Limb (tissue), 2 donors: ENCODE results near the gene CRB2.
"Not testable (repeated sequence)": the region's sequence is repeated elsewhere in the genome, so short reads cannot be mapped to it uniquely, and the experiment has no call there.

Source experiments
- DNase-seq, 2 donors: peaks; one replicate each; pipeline ENCODE4 v3.0.0-alpha.2; 2016; ENCODE audit errors: extremely low spot score in 2 of 2

Gene CRB2

DNA sequence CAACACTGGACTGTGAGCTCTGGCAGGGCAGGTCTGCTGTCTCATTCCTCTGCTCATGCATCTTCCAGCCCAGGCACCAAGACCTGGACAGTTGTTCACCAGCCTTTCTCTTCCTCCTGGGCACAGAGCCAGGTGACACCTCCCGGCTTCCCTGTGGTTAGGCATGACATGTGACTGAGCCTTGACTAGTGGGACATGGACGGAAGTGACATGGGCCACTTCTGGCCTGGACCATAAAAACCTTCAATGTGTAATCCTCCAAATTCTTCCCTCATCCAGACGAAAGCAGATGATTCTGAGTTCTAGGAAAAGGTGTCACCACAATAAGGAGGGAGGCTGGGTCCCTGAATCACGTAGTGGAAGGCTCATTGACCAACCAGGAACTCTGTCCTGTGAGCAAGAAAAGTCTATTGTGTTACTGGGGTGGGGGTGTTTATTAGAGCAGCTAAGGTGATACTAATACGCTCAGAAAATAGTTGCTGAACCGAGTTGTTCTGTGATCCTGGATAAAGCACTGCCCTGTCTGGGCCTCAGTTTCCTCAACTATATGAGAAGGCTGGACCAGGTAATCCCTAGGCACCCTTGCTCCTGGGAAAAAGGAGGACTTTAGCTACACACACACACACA, 26.6 kb upstream of the CRB2 start:
- DNase-seq: no peak

DNA sequence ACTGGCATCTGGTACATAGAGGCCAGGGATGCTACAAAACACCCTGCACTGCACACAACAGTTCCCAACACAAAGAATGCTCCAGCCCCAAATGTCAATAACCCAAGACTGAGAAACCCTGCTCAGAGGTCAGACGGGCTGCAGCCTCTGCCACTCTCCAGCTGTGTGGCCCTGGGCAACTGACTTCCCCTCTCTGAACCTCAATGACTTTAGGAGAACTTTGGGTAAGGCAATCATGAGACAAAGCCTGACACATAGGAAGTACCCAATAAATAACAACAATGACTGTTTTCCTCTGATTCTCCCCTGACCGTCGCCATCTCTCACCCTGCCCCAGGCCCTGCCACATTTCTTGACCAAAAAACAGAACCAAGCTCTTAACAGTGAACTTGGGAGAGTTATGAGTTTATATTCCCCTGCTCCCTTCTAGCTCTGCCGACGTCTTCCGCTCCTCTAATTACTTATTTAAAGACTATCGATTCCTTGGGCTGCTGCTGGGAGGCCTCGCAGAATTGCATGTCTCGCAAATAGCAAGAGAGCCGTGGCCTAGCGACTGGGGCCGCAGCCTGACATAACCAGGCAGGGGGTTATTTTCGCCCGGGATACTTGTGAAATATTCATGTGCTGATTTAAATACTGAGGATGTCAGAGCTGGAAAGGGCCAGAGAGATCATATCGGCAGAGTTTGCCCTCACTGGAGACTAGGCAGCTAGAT, 24.5 kb upstream of the CRB2 start:
- no peak for DNase-seq

DNA sequence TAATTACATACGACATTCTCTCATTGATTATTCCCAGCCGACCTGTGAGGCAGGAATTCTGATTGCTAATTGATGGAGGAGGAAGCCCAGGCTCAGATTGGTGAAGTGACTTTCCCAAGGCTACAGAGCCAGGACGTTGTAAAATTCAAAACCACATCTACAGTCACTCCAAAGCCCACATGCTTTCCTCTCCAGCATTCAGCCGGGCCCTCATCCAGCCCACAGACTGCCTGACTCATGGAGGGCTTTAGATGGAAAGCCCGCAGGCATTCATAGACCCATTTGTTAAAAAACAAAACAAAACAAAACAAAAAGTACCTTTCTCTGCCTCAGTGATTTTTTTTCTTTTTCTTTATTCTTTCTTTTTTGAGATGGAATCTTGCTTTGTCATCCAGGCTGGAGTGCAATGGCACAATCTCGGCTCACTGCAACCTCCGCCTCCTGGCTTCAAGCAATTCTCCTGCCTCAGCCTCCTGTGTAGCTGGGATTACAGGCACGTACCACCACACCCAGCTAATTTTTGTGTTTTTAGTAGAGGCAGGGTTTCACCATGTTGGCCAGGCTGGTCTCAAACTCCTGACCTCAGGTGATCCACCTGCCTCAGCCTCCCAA, 22.8 kb upstream of the CRB2 start:
- DNase-seq: not testable (repeated sequence)

- no peak for DNase-seq
Measured at GRCh38 chr9:123334639-123335038, 21.4 kb upstream of the CRB2 start.

GRCh38 chr9:123335193-123335985, 20.6 kb upstream of the CRB2 start:
- DNase-seq: peak in 1 of 2 donors; percentile 44

GRCh38 chr9:123335986-123336329, 20.0 kb upstream of the CRB2 start:
- DNase-seq: no peak

DNA sequence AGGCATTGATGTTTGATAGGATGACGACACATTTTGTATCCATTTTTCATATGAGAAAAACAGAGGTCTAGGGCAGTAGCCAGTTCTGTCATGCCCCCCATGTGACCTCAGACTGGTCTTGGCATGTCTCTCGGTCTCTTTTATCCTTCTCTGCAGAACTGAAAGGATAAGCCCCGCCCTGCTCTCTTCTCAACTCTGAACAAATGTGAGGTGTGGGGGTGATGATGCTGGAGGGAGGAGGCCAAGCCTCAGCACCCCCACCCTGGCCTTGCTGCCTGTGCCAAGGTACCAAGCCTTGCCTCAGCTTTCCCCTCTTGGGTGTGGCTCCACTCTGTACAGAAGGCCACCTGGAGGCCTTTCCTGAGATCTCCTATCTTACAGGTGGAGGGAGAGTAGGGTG, 19.5 kb upstream of the CRB2 start:
- no peak for DNase-seq

DNA sequence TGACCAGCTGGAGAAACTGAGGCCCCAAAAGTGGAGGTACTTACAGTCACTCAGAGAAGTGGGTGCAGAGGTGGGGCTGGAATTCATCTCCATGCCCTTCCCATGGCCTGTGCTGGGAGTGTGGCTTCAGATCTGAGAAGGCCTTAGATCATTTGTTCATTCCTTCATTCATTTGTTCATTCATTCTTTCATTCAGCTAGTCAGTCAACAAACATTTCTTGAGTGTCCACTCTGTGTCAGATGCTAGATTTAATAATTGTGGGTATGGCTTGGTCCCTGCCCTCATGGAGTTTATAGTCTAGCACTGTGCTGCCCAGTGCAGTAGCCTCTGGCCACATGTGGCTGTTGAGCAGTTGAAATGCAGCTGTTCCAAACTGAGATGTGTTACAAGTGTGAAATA, 19.0 kb upstream of the CRB2 start:
- DNase-seq: no peak

DNA sequence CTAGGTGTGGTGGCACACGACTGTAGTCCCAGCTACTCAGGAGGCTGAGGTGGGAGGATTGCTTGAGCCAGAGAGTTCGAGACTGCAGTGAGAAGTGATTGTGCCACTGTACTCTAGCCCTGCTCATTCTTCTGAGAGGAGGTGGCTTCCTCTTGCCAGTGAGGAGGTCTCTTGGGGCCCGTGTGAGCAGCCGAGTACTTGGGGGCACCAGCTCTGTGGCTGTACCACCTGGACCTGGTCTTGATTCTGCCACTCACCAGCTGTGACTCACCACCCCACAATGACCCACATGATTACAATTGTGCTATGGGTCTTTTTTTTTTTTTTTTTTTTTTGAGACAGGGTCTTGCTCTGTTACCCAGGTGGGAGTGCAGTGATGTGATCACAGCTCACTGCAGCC, 18.0 kb upstream of the CRB2 start:
- DNase-seq: no peak

DNA sequence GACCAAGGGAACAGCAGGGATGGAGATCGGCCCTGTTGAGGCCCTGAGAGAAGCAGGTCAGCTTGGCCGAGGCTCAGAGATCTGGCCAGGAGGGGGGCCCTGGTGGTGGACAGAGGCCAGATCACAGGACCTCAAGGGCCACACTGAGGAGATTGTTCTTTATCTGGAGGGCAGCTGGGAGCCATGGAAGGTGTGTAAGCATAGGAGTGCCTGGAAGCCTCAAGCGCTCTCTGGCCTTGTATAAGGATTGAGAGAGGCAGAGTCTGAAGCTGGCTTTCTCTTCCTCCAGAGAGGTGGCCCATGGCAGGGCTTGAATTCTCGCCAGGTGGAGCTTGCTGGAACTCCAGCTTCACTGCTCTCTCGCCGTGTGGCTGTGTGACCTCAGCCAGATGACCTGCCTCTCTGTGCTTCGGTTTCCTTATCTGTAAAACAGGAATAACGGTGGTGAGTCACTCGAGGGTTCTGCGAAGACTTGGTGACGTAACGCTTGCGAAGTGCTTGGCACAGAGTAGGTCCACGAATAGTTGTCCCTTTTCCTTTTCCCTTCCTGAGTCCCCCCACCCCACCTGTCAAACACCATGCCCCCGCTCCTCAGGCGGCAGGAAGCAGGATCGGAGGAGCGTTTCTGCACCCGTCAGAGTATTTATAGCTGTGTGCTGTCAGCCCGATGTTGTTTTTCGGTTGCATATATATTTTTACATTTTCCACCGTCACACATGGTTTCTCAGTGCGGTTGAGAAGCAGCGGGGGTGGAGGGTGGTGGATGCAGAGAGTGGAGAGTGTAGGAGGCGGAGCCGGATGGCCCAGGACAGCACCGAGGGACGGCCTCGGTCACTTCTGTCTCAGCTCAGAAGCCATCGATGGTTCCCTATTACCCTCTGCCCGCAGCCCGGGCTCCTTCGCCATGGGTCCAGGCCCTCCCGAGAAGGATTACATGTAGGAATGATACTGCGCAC, 17.0 kb upstream of the CRB2 start:
- no peak for DNase-seq

- DNase-seq: no peak
Measured at GRCh38 chr9:123339666-123340510, 16.1 kb upstream of the CRB2 start.

DNA sequence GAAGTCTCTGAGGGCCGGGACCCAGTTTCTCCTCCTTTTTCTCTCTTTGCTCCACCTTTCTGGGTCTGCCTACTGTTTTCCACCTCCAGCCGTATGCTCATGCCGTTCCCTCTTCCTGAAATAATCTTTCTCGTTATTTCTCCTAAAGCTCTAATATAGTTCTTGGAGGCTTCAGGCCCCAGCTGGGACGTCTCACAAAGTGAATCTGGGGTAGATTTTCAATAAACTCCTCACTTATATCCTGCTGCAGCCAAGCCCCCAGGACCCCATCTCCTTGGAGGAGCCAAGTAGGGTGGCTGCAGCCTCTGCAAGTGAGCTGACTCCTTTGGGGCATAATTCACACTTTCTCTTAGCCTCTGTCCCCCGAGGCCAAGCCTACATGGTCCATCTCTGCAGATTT, 14.2 kb upstream of the CRB2 start:
- DNase-seq: no peak

DNA sequence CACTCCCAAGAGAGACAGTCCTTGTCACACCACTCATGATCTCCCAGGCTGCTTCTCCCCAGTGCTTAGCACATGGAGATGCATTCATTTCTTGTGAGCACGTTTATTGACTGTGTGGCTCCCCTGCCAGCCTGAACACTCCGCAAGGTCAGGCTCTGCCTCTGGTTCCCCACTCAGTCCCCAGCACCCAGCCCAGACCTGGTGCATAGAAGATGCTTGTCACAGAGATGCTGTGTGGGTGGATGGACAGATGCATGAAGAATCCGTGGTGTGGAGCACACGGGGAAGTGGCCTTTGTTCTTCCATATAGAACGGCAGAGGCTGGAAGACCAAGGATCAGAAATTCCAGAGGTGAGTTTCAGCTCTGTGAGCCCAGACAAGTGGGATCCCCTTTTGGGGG, 13.8 kb upstream of the CRB2 start:
- no peak for DNase-seq

DNA sequence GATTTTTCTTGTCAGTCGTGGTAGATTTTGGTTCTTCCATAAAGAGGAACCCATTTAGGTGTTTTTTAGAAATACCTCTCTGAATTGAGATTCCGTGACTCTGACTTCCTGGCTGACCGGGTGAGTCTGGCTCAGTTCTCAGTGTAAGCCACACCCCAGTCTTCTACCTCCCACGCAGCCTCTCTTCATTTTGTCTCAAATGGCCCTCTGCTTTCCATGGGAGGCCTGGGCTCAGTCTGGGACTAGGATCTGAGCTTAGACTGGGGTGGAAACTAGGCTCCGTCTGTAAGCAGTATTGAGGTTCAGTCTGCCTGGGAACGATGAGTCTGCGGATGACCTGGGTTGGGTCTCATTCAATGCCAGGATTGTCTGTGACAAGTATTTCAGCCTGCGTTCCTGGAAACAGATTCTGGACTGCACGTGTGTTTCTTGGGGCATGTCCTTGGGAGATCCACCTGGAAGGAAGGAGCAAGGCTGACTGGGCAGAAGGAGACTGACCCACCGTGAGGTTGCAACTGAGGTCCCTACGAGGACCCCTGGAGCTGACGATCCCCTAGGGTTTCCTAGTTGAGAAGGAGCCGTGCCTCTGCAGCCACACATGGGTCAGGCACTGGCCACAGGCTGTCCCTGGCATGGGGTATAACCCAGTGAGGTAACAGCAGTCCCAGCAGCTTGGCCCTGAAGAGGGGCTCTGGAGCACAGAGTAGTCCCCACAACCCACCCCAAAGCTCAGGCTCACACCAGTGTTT, 12.4 kb upstream of the CRB2 start:
- DNase-seq: no peak

GRCh38 chr9:123344192-123344949, 11.6 kb upstream of the CRB2 start:
- DNase-seq: no peak

DNA sequence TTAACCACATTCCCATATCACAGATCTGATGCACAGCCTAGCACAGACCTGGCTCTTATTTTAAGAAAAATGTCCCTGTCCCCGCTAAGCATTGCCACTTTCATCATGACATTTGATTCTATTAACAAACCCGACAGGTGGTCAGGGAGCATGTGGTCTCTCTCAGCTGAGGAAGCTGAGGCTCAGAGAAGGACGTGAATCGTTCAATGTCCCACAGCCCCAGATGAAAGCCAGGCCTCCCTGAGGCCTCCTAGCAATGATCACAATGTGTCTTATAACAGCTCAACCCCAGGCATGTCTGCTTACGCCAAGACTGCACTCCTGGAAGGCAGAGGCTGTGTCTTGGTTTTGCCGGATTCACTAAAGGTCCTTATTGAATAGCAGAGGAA, 10.4 kb upstream of the CRB2 start:
- DNase-seq: no peak

- DNase-seq: no peak
Measured at GRCh38 chr9:123346026-123346425, 10.0 kb upstream of the CRB2 start.

DNA sequence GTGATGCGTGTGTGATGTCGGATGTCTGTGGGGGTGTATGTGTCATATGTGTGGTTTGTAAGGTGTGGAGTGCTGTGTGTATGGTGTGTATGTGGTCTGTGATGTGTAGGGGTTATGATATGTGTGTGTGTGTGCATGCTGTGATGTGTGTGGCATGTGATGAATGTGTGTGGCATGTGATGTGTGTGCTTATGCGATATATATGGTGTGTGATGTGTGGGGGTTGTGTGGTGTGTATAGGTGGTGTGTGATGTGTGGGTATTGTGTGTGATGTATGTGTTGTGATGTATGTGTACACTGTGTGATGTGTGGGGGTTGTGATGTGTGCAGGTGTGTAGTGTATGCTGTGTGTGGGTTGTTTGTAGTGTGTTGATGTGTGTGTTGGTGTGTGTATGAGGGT, 9.2 kb upstream of the CRB2 start:
- DNase-seq: no peak
